HEK293 (cell line): ENCODE results near the gene ACOX2.

Experiments
- ZBTB1 ChIP-seq: fragments of 450-650 bp; formaldehyde crosslinking; IDR thresholded peaks from 2 replicates; pipeline ENCODE4 v1.5.1; 2016; ENCODE audit warnings: missing biosample characterization, missing genetic modification characterization
- ZNF175 ChIP-seq: fragments of 450-650 bp; formaldehyde crosslinking; IDR thresholded peaks from 2 replicates; pipeline ENCODE4 v1.5.1; 2016; ENCODE audit warnings: missing biosample characterization, missing genetic modification characterization
- ZNF501 ChIP-seq: fragments of 450-650 bp; formaldehyde crosslinking; IDR thresholded peaks from 2 replicates; pipeline ENCODE4 v1.5.1; 2016; ENCODE audit warnings: missing biosample characterization, missing genetic modification characterization
- ZNF549 ChIP-seq: fragments of 450-650 bp; IDR thresholded peaks from 2 replicates; pipeline ENCODE4 v1.5.1; 2018; ENCODE audit warnings: missing biosample characterization, missing genetic modification characterization, mild to moderate bottlenecking, inconsistent platforms, moderate library complexity
- TF ChIP-seq, protein P1 (sequence below): fragments of 450-650 bp; formaldehyde crosslinking; IDR thresholded peaks from 2 replicates; pipeline ENCODE4 v1.5.1; 2016; ENCODE audit warnings: missing biosample characterization, missing genetic modification characterization
- TF ChIP-seq, protein P2 (sequence below): fragments of 450-650 bp; formaldehyde crosslinking; IDR thresholded peaks from 2 replicates; pipeline ENCODE4 v1.5.1; 2016; ENCODE audit warnings: missing biosample characterization, missing genetic modification characterization

DNA sequence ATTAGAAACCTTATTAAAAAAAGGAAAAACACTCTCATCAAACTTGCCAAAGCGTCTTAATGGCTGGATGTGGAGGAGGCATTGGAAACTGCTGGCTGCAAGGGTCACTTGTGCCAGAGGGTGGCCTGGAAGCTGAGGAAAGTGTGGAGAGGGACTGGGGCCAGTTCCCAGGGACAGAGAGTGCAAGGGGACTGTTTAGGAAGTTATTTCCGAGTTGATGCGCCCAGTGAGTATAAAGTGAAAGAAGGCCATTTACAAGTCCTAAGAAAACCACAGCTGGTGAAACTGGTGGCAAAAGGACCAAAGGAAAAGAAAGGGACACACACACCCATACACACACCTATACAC, 52.3 kb downstream of the ACOX2 start:
- TF ChIP-seq ZNF549 (tag by site-specific recombination): no peak
- TF ChIP-seq ZNF175 (tag by site-specific recombination): no peak
- TF ChIP-seq, protein P1, sequence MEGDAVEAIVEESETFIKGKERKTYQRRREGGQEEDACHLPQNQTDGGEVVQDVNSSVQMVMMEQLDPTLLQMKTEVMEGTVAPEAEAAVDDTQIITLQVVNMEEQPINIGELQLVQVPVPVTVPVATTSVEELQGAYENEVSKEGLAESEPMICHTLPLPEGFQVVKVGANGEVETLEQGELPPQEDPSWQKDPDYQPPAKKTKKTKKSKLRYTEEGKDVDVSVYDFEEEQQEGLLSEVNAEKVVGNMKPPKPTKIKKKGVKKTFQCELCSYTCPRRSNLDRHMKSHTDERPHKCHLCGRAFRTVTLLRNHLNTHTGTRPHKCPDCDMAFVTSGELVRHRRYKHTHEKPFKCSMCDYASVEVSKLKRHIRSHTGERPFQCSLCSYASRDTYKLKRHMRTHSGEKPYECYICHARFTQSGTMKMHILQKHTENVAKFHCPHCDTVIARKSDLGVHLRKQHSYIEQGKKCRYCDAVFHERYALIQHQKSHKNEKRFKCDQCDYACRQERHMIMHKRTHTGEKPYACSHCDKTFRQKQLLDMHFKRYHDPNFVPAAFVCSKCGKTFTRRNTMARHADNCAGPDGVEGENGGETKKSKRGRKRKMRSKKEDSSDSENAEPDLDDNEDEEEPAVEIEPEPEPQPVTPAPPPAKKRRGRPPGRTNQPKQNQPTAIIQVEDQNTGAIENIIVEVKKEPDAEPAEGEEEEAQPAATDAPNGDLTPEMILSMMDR: no peak
- TF ChIP-seq, protein P2, sequence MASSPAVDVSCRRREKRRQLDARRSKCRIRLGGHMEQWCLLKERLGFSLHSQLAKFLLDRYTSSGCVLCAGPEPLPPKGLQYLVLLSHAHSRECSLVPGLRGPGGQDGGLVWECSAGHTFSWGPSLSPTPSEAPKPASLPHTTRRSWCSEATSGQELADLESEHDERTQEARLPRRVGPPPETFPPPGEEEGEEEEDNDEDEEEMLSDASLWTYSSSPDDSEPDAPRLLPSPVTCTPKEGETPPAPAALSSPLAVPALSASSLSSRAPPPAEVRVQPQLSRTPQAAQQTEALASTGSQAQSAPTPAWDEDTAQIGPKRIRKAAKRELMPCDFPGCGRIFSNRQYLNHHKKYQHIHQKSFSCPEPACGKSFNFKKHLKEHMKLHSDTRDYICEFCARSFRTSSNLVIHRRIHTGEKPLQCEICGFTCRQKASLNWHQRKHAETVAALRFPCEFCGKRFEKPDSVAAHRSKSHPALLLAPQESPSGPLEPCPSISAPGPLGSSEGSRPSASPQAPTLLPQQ (tag by site-specific recombination): no peak
- TF ChIP-seq ZNF501 (tag by site-specific recombination): no peak
- TF ChIP-seq ZBTB1 (tag by site-specific recombination): no peak
